DMS114 treated with DMSO at 0.1 percent for 48 hours (cell line): Measurements from ENCODE around the gene HOXB9.
A peak's percentile ranks its signal among the peaks of the same experiment; 100 is the strongest.

Experiments used
- DNase-seq: peaks from one replicate; lab custom pipeline; 2025; ENCODE audit not compliant: unreplicated experiment; lab: John Stamatoyannopoulos, UW

The HOXB9 gene

DNA sequence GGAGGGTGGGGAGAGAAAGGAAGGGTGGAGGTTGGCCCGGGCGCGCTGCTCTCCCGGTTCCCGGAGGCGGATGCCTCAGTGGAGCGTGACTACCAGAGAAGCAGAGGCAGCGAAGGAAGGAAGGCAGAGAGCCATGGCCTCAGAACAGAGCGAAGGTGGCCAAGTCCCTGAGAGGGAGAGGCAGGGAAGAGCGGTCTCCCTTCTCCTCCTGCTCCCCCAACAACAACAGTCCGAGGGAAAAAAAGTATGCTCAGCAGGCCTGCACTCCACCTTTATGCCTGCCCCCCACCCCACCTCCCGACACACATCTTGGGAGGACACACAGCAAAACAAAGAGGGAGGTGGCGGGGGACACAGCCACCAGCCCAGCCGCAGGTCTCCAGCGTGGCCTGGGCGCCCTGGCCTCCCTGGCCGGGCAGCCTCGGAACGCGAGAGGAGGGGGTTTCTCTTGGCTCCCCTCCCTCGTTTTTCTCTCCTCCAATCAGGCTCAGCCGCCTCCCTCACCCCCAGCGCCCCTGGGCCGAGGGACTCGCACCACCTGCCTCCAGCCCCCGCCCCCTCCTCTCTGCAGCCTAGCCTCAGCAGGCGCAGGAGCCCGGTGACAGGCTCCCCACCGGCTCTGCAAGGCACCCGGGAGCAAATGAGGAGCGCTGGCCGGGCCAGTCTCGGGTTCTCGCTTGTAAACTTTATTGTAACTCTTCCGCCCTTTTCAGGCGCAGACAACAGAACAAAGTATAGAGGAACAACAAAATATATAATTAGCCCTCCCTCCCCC, 14.3 kb downstream of the HOXB9 start:
- no peak for DNase-seq

GRCh38 chr17:48611213-48611612, 14.9 kb downstream of the HOXB9 start:
- no peak for DNase-seq

- DNase-seq, result peak; percentile 33
Observed at GRCh38 chr17:48610282-48611211, 15.6 kb downstream of the HOXB9 start, which contains the start of gene HOXB7. TSS of gene HOXB7 (minus strand) at chr17:48611017. CDS start at chr17:48610918, 99 bp downstream.

DNA sequence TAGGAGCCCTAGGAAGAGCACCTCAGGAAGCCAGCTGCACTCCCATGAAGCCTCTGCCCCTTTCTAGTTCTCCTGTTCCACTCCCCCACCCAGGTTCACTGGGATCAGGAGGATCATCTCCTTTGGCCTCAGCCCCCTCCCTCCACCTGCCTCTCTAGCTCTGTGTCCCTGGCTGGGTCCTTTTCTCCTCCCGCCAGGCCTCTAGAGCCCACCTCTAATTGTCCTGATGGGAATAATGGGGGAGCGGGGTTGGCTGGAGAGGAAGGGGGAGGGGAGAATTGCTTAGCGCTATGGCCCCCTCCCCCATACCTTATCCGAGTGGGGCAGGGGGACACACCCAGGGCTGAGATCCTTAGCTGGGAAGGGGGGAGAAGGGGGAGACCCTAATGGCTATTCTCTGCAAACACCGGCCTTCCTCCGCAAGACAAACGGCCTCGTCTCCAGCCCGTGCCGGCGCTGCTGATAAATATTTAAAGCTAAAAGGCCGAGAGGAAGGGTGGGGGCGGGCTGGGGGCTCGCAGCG, 16.3 kb downstream of the HOXB9 start:
- no peak for DNase-seq

DNA sequence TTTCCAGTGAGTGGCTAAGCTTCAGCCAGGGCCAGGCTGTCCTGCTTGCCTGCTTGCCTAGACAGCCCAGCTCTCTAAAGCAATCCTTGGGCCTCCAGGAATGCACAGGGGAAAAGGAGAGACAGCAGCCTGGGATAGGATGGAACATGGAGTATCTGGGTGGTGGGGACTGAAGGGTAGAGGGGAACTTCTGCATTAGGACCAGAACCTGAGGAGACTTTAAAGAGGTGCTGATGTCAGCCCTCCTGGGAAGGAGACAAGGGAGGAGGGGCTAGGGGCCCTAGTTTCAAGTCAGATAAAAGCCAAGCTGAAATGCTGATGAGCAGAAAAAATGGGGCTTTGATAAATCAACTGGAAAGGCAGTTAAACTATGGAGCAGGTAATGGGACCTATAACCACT, 17.1 kb downstream of the HOXB9 start:
- no peak for DNase-seq

- DNase-seq, result no peak
Observed at GRCh38 chr17:48608494-48608834, 17.7 kb downstream of the HOXB9 start.

GRCh38 chr17:48606892-48607614, 19.1 kb downstream of the HOXB9 start:
- DNase-seq, result no peak

- no peak for DNase-seq
Observed at GRCh38 chr17:48605991-48606891, 19.9 kb downstream of the HOXB9 start.

DNA sequence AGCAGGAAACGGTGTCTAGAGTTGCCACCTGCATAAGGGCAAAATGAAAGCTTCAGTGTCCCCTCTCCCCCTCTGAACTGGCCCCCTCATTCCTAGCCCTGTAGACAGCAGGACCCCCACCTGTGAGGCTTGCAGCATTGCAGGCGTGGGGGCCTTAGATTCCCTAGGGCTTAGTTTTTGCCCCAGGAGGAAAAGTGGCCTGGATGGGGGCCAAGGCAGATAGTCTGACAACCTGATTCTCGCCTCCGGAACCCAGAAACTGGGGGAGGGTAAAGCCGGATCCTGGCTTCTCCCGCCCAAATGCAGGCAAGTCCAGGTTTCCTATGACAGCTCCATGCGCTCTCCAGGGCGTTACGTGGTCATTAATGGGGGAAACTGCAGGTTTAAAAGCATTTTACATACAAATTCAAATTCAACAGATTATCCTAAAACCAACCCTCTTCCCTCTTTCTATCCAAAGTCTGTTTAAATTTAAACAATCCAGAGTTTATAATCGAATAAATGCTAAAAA, 20.7 kb downstream of the HOXB9 start:
- DNase-seq, result no peak

DNA sequence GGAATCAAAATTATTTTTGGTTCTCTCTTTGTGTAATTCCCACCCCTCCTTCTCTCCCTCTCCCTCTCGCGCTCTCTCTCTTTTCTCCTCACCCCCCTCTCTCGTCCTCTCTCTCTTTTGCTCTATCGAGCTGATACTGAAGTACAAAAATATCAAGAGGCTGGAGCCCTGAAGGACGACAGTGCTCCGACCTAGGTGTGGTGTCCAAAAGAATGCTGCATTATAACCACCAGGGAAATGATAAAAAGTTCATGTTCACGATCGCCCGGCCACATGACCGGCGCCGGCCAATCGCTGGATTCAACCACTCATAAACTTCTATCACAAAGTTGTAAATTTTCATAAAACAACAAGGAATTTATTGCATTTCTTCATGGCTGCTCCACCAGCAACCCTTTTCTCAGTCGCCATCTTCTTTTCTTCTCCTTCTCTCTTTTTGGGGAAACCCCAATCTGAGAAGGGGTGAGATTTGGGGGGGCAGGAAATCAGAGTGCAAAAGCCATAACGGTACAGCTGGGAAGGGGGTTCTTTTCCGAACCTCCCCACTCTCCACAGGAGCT, 21.3 kb downstream of the HOXB9 start, which contains the start of gene HOXB6:
Gene HOXB6, minus strand, starts transcription at position 217 of the 560 bp plus-strand sequence. CDS start 6,836 bp downstream, outside the sequence.
- DNase-seq, result peak; percentile 46

DNA sequence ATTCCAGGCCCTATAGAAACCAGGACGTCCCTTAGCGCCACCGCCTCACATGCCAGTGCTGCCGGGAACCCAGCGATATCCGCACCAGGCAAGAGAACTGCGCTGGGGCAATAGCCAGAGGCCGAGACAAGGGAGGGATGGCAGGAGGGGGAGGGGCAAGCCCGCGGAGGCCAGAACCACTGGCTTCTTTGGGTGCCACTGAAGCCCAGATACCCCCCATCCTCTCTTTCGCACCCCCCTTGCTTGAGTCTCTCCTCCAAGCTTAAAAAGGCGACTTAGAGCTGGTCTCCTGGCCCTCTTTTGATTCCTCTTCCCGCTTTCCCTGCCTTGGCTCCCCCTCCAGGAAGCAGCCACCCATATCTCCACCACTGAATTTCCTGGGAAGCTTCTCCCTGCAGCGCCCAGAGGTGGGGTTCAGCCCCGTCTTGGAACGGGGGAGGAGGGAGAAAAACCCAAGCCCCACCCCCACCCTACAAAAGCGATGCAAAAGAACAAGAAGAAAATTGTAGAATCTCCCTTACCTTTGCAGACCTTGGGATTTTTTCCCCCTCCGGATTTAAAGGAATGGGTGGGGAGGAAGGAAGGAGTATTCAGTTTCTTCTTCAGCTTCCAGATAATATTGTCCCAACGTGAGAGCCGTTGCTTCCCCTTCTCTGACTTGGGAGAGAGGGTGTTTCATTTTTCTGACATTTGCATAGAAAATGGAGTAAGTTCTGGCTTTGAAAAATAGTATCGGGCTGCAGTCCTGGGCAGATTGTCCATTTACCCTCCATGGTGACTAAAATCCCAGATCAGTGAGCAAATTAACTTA, 22.0 kb downstream of the HOXB9 start:
- peak; percentile 52 for DNase-seq

DNA sequence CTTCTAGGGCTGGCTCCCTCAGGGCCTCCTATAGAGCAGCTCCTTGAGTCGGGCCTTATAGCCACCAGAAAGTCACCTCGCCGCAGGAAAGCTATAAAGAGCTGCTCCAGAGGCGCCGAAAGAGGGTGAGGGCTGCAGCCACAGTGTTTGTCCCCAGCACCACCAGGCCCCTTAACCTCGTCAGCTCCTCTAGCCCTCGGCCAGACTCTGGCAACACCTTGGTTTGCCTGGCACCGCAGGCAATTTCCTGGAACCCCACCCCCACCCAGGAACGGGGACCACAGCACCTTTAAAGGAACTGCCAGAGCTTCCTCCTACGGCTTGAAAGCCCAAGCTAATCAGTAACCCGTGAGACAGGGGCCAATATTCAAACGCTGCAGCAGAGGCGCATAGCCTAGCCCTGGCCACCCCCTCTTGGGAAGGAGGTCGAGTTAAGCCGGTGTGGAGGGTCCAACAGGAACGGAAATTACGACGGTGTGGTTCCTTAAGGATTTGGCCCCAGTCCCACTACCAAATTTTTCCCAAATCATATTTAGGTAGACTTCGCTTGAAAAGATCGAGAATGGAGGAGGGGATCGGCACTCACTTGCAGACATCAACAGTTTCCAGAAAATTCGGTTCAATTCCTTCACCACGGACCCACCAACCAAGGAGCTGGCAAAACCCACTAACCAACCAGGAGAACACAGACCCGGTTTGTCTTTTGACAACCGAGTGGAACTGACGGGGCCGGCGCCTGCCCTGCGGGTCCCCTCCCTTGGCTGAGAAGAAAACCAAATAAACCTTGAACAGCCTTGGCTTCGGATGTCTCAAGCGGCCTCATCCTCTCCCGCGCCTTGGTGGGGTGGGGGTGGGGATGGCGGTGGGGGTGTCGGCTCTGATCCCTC, 24.4 kb downstream of the HOXB9 start:
- no peak for DNase-seq

- no peak for DNase-seq
Observed at GRCh38 chr17:48601207-48601538, 25.0 kb downstream of the HOXB9 start.

- no peak for DNase-seq
Observed at GRCh38 chr17:48600244-48601098, 25.7 kb downstream of the HOXB9 start.

DNA sequence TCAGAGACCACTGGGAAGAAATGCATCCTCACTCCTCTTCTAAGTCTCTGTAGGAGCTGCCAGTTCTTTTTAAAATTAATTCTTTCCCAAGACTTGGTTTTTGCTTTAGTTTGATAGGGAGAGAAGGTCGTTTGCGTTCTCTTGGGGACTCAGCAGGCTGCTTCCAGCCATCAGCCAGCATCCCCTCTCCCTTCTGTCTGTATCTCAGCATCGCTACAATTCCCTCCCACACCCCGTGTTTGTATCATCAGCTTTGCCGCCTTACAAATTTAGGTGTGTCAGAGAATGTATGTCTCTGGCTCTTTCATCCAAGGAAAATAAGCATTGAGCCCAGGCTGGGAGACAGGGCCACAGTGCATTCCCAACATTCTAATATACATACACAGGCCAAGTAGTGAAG, 26.8 kb downstream of the HOXB9 start:
- DNase-seq, result no peak

- DNase-seq, result no peak
Observed at GRCh38 chr17:48598736-48599135, 27.4 kb downstream of the HOXB9 start.
